HG03196 (cell line): Measurements from ENCODE around the gene SMTNL2.

Experiments
- ATAC-seq: cut with Tn5 transposase; IDR thresholded peaks from one replicate; pipeline ENCODE4 v1.9.1; 2021; ENCODE audit not compliant: unreplicated experiment

The SMTNL2 gene

DNA sequence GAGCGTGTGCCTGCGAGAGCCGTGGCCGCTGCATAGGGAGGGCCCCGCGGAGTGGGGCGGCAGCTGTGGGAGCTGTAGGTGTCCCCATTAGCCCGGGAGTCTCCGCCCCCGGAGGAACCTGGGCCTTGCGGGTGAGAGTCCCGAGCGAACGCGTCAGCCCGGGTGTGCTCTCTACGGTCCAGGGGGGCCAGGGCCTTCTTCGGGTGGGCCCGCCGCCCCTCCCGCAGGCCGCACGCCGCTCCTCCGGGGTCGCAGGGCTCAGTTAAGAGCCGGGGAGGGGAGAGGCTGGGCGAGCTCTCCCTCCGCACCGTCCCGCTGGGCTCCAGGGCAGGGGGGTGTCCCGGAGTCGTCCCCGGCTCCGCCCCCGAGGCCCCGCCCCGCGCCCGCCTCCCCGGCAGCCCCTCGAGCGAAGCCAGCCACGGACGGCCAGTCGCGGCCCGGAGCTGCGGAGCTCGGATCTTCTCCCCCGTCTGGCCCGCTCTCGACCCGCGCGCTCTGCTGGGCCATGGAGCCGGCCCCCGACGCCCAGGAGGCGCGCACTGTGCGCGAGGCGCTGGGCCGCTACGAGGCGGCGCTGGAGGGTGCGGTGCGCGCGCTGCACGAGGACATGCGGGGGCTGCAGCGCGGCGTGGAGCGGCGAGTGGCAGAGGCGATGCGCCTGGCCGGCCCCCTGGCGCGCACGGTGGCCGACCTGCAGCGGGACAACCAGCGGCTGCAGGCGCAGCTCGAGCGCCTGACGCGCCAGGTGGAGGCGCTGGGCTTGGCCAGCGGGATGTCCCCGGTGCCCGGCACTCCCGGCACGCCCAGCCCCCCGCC, at the start of gene SMTNL2:
SMTNL2 (plus strand) TSS at position 429 of the 816 bp plus-strand sequence; CDS start at position 506, 77 bp downstream.
- ATAC-seq = no peak

DNA sequence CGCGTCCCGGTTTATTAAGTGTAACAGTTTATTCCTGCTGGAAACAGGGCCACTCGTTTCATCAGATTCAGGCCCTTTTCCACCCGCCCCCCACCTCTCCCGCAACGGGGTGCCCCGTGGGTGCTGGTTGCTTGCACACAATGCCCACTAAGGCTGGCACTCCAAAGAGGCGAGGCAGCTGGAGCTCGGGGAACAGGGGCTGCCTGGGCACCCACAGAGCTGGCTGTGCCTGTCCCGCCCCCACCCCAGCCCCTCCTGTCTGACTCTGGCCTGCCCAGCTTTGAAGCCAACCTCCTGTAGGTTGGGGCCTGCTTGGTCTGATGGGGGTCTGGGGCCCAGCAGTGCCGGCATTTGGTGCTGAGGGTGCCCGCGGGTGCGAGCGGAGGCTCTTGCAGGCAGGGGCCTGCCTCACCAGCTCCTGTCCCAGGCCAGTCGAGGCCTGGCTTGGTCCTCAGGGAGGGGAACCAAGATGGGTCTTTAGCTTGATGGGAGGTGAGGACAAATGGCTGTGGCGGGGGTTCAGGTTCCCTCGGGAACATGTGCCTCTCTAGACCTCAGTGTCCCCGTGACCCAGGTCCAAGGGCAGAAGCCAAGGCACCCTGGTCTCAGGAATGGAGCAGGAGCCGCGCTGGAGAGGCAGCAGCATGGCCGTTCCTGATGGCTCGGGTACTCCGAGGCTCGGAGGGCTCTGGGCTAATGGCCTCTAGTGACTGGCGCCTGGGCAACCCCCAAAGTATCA, 49.2 kb upstream of the SMTNL2 start:
- no peak for ATAC-seq

DNA sequence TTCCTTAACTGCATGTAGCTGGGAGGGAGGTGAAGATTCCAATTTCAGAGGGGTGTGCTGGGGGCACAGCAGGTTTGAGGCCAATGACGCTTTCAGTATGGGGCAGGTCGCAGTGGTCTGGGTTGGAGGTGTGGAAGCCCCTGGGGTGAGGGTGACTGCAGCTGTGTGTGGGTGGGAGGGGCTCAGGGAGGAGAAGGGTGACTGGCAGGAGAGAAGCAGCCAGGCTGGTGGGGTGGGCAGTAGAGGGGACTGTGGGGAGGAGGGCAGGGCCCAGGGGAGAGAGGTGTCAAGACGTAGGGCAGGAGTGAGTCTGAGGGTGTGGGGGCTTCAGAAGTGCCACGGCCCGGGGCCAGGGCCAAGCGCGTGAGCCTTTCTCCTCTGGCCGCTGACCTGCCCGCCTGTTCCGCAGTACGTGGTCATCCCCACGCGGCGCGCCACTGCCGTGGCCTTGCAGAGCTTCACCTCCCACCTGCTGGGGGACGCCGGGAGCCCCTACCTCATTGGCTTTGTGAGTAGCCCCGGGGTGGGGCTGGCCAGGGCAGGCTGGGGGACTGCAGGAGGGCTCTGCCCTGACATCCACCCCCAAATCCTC, 48.6 kb upstream of the SMTNL2 start:
- no peak for ATAC-seq

DNA sequence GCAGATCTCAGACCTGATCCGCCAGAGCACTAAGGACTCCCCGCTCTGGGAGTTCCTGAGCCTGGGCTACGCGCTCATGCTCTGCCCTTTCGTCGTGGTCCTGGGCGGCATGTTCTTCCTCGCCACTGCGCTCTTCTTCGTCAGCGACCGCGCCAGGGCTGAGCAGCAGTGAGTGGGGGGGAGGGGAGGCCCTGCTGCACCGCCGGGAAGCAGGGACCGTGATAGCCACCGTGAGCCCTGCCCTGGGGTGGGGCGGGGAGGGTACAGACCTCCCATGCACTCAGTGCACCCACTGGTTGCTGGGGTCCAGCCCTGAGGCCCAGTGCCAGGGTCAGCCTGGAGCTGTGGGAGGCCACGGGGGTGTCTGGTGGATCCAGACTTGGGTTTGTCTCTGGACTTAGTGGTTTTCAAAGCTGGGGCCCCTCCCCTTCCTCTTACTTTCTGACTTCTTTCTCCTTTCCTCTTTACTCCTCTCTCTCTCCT, 48.0 kb upstream of the SMTNL2 start:
- no peak for ATAC-seq

DNA sequence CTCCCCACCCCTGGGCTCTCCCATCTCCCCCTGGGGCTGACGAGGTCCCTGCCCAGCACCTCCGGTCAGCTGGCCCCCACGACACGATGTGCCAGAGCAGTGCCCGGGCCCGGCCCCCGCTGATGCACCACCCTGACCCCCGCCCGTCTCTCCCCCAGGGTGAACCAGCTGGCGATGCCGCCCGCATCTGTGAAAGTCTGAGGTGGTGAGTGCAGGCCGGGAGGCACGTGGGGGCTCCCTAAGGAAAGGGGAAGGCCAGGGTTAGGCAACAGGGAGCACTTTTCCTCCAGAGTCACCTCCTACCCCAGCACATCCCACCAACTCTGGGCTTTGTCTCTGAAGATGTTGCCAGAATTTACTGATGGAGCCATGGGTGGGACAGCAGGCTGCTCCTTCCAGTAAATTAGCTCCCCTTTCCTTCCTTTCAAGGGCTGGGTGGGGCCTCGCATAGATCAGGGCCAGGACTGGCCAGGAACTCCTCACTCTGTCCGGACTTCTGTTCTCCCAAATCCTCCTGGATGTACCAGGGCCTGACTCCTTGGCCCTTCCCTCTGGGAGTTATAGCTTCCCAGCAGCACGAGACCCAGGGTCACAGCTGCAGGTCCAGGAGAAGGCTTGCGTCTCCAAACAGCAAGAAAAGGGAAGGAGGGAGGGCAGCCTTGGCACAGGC, 47.5 kb upstream of the SMTNL2 start:
- ATAC-seq = no peak

DNA sequence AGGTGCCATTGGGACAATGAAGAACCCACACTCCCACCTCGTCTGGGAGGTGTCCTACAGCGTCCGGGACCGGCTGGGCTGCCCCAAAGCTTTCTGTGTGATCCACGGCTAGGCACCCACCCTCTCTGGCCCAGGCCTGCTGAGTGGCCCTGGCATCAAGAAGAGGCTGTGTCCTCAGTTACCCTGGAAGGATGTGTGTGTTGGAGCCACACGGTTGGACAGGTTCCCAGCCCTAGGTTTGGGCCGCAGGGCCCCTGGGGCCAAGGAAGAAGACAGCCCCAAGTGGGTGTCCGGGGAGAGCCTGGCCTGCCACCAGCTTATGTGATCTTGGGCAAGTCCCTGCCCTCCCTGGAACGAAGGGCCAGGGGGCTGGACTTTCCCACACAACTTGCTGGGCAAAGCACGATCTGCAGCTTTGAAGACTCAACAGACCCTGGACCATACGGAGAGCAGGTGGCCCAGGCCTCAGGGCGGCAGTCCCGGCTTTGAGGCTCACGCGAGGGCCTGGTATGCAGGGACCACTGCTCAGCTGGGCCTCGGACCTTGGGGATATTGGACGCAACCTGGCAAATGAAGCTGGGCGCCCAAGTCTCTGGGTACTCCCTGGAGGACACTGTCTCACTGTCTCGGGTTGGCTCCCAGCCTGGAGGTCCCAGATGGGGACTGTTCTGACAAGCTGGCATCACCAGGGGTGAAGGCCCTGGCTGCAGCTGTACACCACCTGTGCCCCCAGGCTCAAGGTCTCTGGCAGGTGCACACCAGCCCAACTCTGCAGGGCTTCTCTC, 46.7 kb upstream of the SMTNL2 start:
- ATAC-seq = no peak

DNA sequence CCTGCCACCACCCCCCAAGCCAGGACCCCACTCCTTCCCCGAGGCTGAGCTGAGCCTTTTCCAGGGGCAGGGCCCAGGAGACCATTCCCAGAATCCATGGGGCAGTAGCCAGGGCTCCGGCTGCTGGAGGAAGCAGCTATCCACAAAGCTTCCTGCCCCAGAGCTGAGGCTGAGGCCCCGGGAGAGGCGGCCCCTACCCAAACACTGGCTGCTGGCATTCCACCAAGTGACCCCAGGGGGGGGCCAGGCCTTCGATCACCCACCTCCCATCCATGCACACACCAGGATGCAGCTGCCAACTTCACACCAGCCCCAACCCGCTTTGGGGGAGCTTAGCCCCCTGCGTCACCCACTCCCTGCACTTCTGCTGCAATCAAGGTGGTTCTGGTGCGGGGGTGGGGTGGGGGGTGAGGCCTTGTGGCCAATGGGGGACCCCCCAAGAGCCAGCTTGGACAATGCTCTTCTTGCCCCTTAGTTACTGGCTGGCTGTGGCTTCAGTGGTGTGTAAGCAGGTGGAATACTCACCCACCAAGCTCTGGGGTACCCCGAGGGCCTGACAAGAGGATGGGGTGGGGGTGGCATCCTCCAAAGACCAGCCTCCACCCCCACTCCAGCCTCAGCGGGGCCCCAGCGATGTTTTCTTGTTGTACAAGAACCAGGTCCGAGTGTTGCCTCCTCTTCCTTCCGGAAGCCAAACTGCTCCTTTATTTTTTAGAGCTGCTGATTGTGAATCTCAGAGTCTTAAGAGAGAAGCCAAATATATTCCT, 45.9 kb upstream of the SMTNL2 start:
- no peak for ATAC-seq

DNA sequence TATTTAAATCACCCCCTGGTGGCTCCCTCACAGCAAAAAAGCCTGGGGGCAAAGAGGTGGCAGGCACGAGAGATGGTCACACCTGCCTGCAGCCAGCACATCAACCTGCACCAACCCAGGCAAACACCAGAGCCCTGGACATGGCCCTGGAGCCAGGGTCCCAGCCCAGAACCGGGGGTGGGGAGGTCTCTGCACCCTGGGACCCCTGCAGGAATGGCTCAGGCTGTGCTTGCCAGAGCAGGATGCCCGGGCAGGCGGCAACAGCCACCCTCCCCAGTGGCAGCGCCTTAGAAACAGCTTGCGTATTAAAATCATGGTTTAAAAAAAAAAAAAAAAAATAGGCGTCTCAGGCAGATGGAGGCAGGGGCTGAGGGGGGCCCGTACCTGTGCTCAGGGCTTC, 45.3 kb upstream of the SMTNL2 start:
- no peak for ATAC-seq

DNA sequence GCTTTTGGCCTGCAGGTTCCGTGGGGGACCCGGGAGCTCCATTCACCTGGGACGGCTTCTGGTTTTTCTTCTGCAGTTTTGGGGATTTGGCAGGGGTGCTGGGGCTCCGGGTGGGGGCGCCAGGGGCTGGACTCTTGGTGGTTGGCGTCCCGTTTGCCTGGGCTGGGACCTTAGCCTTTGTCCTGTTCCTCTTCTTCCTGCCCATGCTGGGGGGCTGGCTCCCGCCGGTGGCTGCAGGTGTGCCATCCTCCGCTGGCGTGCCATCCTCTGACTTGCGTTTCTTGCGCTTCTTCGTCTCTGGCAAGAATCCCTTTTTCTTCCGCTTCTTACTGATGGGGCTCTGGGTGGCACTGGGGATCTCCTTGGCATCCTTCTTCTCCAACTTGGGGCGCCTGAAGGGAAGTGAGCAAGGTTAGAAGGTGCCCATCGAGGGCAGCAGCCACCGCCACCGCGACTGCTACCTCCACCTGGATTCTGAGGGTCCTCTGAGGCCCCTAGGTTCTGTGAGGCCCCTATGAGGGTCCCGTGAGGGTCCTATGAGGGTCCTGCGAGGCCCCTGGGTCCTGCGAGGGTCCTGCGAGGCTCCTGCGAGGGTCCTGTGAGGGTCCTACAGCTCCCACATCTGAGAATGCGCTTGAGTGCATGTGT, 44.6 kb upstream of the SMTNL2 start:
- no peak for ATAC-seq

DNA sequence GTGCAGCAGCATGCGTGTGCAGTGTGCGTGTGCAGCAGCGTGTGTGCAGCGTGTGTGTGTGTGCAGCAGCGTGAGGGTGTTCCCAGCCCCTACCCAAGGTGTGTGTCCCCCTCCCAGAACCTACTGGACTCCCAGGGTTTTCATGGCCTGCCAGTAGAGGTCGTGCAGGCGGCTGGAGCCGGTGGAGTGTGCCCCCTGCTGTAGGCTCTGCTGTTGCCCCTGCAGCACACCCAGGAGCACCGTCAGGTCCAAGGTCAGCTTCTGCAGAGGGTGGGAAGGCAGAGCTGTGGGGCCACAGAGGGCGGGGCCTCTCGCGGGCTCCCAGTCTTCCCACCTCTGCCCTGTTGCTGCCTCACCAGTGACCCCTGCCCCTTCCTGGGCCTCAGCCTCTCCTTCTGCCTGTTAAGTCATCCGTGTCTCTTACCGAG, 44.1 kb upstream of the SMTNL2 start:
- ATAC-seq = no peak

DNA sequence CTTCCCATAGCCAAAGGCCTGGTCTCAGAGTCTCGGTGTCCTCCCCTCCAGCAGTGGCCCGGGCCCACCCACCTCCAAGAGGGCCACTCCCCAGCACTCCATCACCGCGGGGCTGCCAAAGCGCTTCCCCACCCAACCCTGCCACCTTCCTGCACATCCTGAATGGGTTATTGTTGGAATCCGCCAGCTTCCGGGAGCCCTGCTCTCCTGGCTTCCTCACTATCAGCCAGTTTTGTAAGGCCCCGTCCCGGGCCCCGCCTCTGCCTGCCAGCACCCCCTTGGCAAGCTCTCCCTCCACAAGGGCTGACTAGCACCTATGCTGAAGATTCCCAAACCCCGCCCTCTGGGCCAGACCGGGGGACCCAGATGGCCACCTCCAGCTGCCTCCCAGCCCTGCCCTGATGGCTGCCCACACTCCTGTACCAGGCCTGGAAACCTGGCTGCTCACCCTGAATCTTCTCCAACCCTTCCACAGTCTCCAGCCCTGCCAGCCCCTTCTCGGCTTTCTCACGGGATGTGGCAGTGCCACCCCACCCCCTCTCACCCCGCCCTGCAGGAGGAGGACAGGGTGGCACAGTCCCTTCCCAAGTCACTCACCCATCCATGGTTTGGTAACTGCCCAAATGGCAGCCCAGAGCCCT, 43.5 kb upstream of the SMTNL2 start:
- ATAC-seq = no peak

DNA sequence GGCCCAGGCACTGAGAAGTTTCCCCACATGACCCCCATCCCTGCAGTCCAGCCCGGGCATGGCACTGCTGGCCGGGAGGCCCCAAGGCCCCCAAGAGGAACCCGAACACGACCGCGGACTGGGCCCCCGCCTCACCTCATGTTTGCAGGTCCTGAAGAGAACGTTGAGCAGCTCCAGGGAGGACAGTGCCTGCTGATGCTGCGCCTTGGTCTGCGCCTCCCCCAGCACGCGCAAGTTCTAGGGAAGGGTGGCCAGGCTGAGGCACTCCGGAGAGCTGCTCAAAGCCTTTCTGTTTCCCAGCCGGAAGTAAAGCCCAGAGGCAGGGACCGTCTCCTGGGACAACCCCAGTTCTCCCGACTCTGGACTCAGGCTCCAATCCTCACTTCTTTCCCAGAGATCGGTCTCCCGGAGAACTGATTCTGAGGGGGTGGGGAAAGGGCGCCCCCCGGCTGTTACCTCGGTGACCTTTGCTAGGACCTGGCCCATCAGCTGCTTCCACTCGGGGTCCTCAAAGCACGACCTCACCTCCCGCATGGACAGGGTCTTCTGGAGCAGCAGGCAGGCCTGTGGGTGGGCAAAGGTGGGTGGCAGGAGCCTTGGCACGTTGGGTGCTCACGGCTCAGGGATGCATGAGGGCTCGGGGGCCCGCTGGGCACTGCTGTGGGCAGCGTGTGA, 42.9 kb upstream of the SMTNL2 start:
- ATAC-seq = no peak

DNA sequence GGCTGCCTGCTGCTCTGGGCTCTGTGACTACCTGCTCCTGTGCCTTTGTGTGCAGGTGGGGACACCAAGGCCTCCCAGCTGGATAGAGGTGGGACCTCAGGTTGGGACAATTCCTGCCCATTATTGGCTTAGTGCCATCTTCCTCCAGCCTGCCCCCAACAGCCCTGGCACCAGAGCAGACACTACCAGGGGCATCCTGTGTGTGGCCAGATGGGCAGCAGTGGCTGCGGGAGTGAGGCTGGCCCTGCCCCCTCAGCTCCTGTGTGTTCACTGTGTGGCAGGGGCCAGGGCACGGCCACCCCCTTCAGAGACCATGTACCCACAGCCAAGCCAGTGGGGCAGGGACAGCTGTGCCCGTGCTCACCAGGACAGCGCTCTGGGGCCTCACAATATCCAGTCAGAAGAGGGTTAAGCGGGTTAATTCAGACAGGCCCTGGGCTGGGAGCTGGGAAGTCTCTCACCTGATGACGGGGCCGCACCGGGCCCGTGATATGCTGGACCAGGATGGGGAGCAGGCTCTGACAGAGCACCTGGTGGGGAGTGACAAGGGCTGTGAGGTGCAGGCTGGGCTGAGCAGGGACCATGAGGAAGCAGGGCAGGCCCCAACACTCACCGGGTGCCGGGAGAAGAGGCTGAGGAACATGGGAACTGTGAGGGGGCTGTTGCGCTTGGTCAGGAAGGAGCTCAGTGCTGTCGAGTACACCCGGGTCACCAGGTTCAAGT, 42.2 kb upstream of the SMTNL2 start:
- no peak for ATAC-seq

DNA sequence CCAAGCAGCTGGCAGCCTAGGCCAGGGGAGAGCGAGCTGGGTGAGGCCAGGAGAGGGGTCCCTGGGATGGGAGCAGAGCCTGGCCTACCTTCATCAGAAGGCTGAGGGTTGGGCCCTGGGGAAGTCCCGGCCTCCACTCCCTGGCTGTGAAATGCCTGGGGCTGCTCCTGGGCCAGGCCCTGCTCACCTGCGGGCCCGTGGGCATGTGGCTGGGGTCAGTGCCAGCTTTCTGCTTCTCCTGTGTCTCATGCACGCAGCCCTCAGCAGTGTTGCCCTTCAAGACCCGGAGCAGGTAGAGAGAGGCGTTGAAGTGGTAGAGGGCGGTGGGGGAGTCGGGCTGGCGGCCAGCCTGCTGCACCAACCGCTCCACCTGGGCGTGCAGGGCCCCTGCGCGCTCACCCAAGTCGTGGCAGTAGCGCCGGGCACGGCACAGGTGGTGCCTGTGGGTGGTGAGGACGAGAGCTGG, 41.6 kb upstream of the SMTNL2 start:
- no peak for ATAC-seq

DNA sequence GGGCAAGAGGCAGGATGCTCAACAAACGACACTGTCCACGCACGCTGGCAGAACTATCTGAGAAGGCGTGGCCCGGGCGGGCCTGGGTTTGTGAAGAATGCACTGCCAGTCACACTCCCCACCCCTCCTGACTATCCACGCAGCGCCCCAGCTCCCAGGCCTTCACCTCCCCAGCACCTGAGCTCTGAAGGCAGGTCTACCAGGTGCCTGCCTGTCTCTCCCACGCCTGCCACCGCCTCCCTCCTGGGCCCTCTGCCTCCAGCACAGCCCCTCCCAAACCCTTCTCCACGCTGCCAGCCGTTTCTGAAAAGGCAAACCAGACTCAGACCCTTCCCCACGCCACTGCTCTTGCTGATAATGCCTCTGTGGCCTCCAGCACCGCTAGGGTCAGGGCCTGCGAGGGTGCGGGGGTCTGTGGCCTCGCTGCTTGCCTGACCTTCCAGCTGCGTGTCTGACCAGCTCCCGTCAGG, 40.7 kb upstream of the SMTNL2 start:
- no peak for ATAC-seq

DNA sequence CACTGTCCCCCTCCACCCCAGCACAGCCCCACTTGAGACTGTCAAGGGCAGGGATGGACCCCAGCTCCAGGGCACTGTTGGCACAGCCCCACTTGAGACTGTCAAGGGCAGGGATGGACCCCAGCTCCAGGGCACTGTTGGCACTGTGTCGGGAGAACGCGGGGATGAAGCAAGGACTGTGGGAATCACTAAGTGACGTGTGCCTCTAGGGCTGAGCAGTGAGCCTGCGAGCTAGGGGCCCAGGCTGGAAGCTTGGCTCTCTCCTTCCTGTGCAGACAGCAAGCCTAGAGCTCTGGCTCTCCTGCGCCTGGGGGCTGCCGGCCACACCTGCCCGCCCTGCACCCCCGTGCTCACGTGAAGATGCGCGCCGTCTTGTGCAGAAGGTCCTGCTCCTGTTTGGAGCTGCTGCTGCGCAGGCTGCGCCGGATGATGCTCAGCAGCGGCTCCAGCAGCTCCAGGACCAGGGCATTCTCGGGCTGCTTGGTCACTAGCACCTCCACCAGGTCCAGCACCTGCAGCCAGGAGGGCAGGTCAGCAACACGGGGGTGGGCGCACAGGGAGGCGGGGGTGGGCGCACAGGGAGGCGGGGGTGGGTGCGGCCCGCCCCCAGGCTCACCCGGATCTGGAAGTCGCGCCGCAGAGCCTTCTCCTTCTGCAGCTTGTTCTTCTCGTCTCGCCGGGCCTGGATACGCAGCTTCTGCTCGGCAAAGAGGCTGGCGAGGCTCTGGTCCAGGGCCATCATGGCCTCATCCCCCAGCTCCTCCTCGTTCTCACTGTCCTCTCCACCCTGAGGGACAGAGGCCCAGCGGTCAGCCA, 40.0 kb upstream of the SMTNL2 start:
- ATAC-seq = no peak

DNA sequence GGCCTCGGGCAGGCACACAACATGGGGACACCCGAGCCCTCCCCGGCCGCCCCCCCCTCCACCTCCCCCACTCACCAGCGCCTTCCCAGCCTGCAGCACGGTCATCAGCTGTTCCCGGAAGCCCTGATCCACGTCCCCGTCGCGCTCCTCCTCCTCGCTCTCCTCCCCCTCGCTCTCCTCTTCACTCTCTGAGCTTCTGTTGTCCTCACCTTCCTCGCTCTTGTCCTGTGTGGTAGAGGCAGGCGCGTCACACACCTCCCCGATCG, 39.4 kb upstream of the SMTNL2 start:
- no peak for ATAC-seq
